HepG2 (cell line): ENCODE results near the gene SLC39A3. TPM values are rescaled to one million over a fixed set of nuclear protein-coding genes. Genes with fewer than 3 reads are reported as not detected.

Experiments used
- ADNP ChIP-seq: sonication (generic); formaldehyde crosslinking; IDR thresholded peaks from 2 replicates; pipeline ENCODE4 v1.4.0; 2020; ENCODE audit warnings: missing genetic modification reagents
- CENPBD1 ChIP-seq: sonication (generic); formaldehyde crosslinking; IDR thresholded peaks from 2 replicates; pipeline ENCODE4 v1.8.0; 2022; ENCODE audit warnings: missing genetic modification reagents, low read depth, mild to moderate bottlenecking, borderline replicate concordance
- DNMT1 ChIP-seq: sonication (generic); formaldehyde crosslinking; IDR thresholded peaks from 2 replicates; pipeline ENCODE4 v1.5.1; 2020; ENCODE audit warnings: mild to moderate bottlenecking, missing genetic modification reagents
- DRAP1 ChIP-seq: IDR thresholded peaks from 2 replicates; pipeline ENCODE4 v1.6.1; 2016; ENCODE audit warnings: missing genetic modification reagents, missing compliant biosample characterization
- FOXP4 ChIP-seq: sonication (generic); formaldehyde crosslinking; IDR thresholded peaks from 2 replicates; pipeline ENCODE4 v1.4.0; 2020; ENCODE audit warnings: missing genetic modification reagents
- HHEX ChIP-seq: IDR thresholded peaks from 2 replicates; pipeline ENCODE4 v1.6.1; 2016; ENCODE audit warnings: control low read depth
- HOXD1 ChIP-seq: sonication (generic); formaldehyde crosslinking; IDR thresholded peaks from 2 replicates; pipeline ENCODE4 v1.5.0; 2020; ENCODE audit warnings: missing genetic modification reagents
- MEF2D ChIP-seq: sonication (generic); formaldehyde crosslinking; IDR thresholded peaks from 2 replicates; pipeline ENCODE4 v1.5.1; 2020; ENCODE audit warnings: mild to moderate bottlenecking, missing genetic modification reagents
- MYPOP ChIP-seq: sonication (generic); formaldehyde crosslinking; IDR thresholded peaks from 2 replicates; pipeline ENCODE4 v1.8.1; 2023; ENCODE audit warnings: mild to moderate bottlenecking, moderate library complexity, missing genetic modification reagents
- NR1H2 ChIP-seq: sonication (generic); formaldehyde crosslinking; IDR thresholded peaks from 2 replicates; pipeline ENCODE4 v1.8.1; 2022; ENCODE audit warnings: low read depth, missing genetic modification reagents, borderline replicate concordance
- PAWR ChIP-seq: sonication (generic); formaldehyde crosslinking; IDR thresholded peaks from 2 replicates; pipeline ENCODE4 v1.4.0; 2020; ENCODE audit warnings: missing genetic modification reagents, mild to moderate bottlenecking, borderline replicate concordance
- SETDB1 ChIP-seq: sonication (generic); formaldehyde crosslinking; IDR thresholded peaks from 2 replicates; pipeline ENCODE4 v1.5.1; 2020; ENCODE audit warnings: missing genetic modification reagents, mild to moderate bottlenecking, borderline replicate concordance
- SIX4 ChIP-seq: sonication (generic); formaldehyde crosslinking; IDR thresholded peaks from 2 replicates; pipeline ENCODE4 v1.4.0; 2020; ENCODE audit warnings: missing genetic modification reagents
- SPEN ChIP-seq: sonication (generic); formaldehyde crosslinking; IDR thresholded peaks from 2 replicates; pipeline ENCODE4 v1.5.1; 2020; ENCODE audit warnings: low read depth, mild to moderate bottlenecking, missing genetic modification reagents
- SRSF9 ChIP-seq: fragments of 200-400 bp; formaldehyde crosslinking; IDR thresholded peaks from 2 replicates; pipeline ENCODE4 v1.6.1; 2018; ENCODE audit warnings: borderline replicate concordance, mild to moderate bottlenecking, low read depth, low read length; ENCODE audit not compliant: insufficient read depth, poor library complexity, severe bottlenecking
- THAP9 ChIP-seq: sonication (generic); formaldehyde crosslinking; IDR thresholded peaks from 2 replicates; pipeline ENCODE4; 2020; ENCODE audit warnings: missing genetic modification reagents, mild to moderate bottlenecking, borderline replicate concordance
- TSC22D2 ChIP-seq: sonication (generic); formaldehyde crosslinking; IDR thresholded peaks from 2 replicates; pipeline ENCODE4 v1.5.1; 2020; ENCODE audit warnings: missing genetic modification reagents, mild to moderate bottlenecking, borderline replicate concordance
- ZBTB2 ChIP-seq: sonication (generic); formaldehyde crosslinking; IDR thresholded peaks from 2 replicates; pipeline ENCODE4 v1.8.0; 2022; ENCODE audit warnings: low read depth, missing genetic modification reagents
- ZNF335 ChIP-seq: sonication (generic); formaldehyde crosslinking; IDR thresholded peaks from 2 replicates; pipeline ENCODE4 v1.4.0; 2020; ENCODE audit warnings: missing genetic modification reagents
- polyA plus RNA-seq, 8 experiments: library from polyadenylated mRNA; depleted of rRNA in 3 of 8; stranded (reverse) in 7 of 8; unstranded in 1 of 8; fragments of >200 nt; fragmentation: Illumina TruSeq in 4 of 8; extraction: Trizol in 4 of 8; gene quantifications; 2 replicates each; pipeline versions ENCODE4 v1.2.1 to v1.2.3, GENCODE V29; 2011 to 2016; ENCODE audit warnings: low read depth in 4 of 8, missing spikeins in 1 of 8, mixed read lengths in 1 of 8; ENCODE audit not compliant: insufficient read depth in 1 of 8
- total RNA-seq, 5 experiments: library from RNA; depleted of rRNA; stranded (reverse); fragments of >200 nt; fragmentation: Illumina TruSeq; extraction: Trizol; gene quantifications; 2 replicates each; pipeline ENCODE4 v1.2.3, GENCODE V29; 2016; ENCODE audit warnings: low read depth in 1 of 5

Gene SLC39A3
- total and polyA plus RNA-seq, 2 of the 13 experiments (the other 11 are each of a cell fraction or from before 2014, with no cell fraction given): 33.6 to 41.6 TPM

GRCh38 chr19:2782936-2783780 lies 43.3 kb upstream of the SLC39A3 start, which contains the start of gene SGTA (continued):
- peak; percentile 91 for TF ChIP-seq ZBTB2 (CRISPR knock-in tag)
- TF ChIP-seq PAWR: no peak
- peak; percentile 98 for TF ChIP-seq MYPOP
- TF ChIP-seq SIX4 (CRISPR knock-in tag): no peak; the same call in 1 of the 2 replicates
- 0 out of 2 replicates have a peak, but pooled peaks have one; percentile 38 for TF ChIP-seq DNMT1 (CRISPR knock-in tag)
- TF ChIP-seq SETDB1 (CRISPR knock-in tag): no peak
- TF ChIP-seq ZNF335 (CRISPR knock-in tag): peak; percentile 76; the same call in 1 of the 2 replicates
- TF ChIP-seq SRSF9: no peak
- TF ChIP-seq ADNP (CRISPR knock-in tag): no peak
- TF ChIP-seq CENPBD1: no peak; the same call in 1 of the 2 replicates
- peak; percentile 69 for TF ChIP-seq DRAP1 (CRISPR knock-in tag)
- TF ChIP-seq MEF2D (CRISPR knock-in tag): peak; percentile 97
- peak; percentile 93 for TF ChIP-seq SPEN (CRISPR knock-in tag)
- TF ChIP-seq TSC22D2: peak; percentile 85; the same call in 1 of the 2 replicates
- peak; percentile 86; the same call in 1 of the 2 replicates for TF ChIP-seq NR1H2 (CRISPR knock-in tag)
- TF ChIP-seq HHEX (CRISPR knock-in tag): no peak
- TF ChIP-seq FOXP4 (CRISPR knock-in tag): peak; percentile 90
- peak; percentile 96 for TF ChIP-seq THAP9
- TF ChIP-seq HOXD1 (CRISPR knock-in tag): peak; percentile 94
